Measurements from ENCODE around the gene KIRREL3.

GRCh38 chr11:126853732-126854131 lies 146.8 kb downstream of the KIRREL3 start:
- TF ChIP-seq TAF1 (IDR thresholded peaks at IDR 0.05; ENCODE audit: low read depth, low read length) (no peak), POLR2A (IDR thresholded peaks at IDR 0.05; ENCODE audit: low read depth, low read length) (no peak), POLR2AphosphoS5 (IDR thresholded peaks at IDR 0.05; ENCODE audit: low read depth, low read length) (no peak)
